H1 (cell line): ENCODE measurements around the gene TEX264. TPM values are rescaled to one million over a fixed set of nuclear protein-coding genes. Genes with fewer than 3 reads are reported as not detected.

Source experiments
- CTCF ChIA-PET: fragments of 300-600 bp; sonication (Branson Sonifier 250); formaldehyde crosslinking; loops from one replicate; lab custom pipeline; 2021; ENCODE audit not compliant: partially characterized antibody; lab: Charles Lee
- POLR2A ChIA-PET: fragments of 300-600 bp; sonication (Branson Sonifier 250); formaldehyde crosslinking; loops from one replicate; lab custom pipeline; 2021; ENCODE audit warnings: inconsistent platforms; ENCODE audit not compliant: partially characterized antibody; lab: Charles Lee
- DNase-seq, 2 experiments: peaks; one replicate each; pipeline versions ENCODE4 v3.0.0 to v3.0.0-alpha.2; 2010 to 2022; ENCODE audit warnings: low spot score in 2 of 2, low read depth in 1 of 2, mixed read lengths in 1 of 2
- FAIRE-seq: peaks from 2 replicates; lab custom pipeline; 2011; peaks lifted over from hg19 to GRCh38; lab: Jason Lieb, UNC
- H2AFZ ChIP-seq: 2 replicates; pipeline ENCODE4 v1.8.1; 2012; ENCODE audit warnings: low read length, inconsistent platforms
- H2AK5ac ChIP-seq: 2 replicates; pipeline ENCODE4 v1.6.1; 2013; ENCODE audit warnings: low read depth, low read length
- H2BK120ac ChIP-seq: replicated peaks from 2 replicates; pipeline ENCODE3; 2013; ENCODE audit warnings: low read depth, low read length, inconsistent platforms
- H2BK12ac ChIP-seq: 2 replicates; pipeline ENCODE4 v1.6.1; 2013; ENCODE audit warnings: low read depth, low read length
- H2BK15ac ChIP-seq: 2 replicates; pipeline ENCODE4 v1.6.1; 2013; ENCODE audit warnings: low read length
- H2BK20ac ChIP-seq: 2 replicates; pipeline ENCODE4 v1.6.1; 2013; ENCODE audit warnings: low read length
- H2BK5ac ChIP-seq: 2 replicates; pipeline ENCODE4 v1.6.1; 2013; ENCODE audit warnings: low read depth, low read length
- H3K14ac ChIP-seq: 2 replicates; pipeline ENCODE4 v1.6.1; 2013; ENCODE audit warnings: inconsistent platforms; ENCODE audit not compliant: insufficient read length
- H3K18ac ChIP-seq: 2 replicates; pipeline ENCODE4 v1.6.1; 2013; ENCODE audit warnings: low read length; ENCODE audit errors: extremely low read depth
- H3K23ac ChIP-seq: 2 replicates; pipeline ENCODE4 v1.6.1; 2013; ENCODE audit warnings: inconsistent platforms; ENCODE audit not compliant: insufficient read length
- H3K23me2 ChIP-seq: 2 replicates; pipeline ENCODE4 v1.6.1; 2013; ENCODE audit warnings: low read depth, low read length
- H3K27ac ChIP-seq: 2 replicates; pipeline ENCODE4 v1.6.1; 2011; ENCODE audit warnings: low read depth, low read length, inconsistent platforms
- H3K27me3 ChIP-seq, 4 experiments: replicated peaks in 1 of 4; 1 replicate in 1 of 4; 2 replicates in 3 of 4; pipeline versions ENCODE4 v1.6.1 to v1.8.1; 2011 to 2013; ENCODE audit warnings: low read length in 3 of 4, mild to moderate bottlenecking in 3 of 4, inconsistent platforms in 2 of 4, mixed read lengths in 2 of 4, moderate library complexity in 1 of 4; ENCODE audit not compliant: control insufficient read depth in 3 of 4, insufficient read depth in 3 of 4; ENCODE audit errors: extremely low read depth in 1 of 4
- H3K36me3 ChIP-seq, 4 experiments: 2 replicates each; pipeline versions ENCODE4 v1.6.1 to v1.8.1; 2011 to 2013; ENCODE audit warnings: mild to moderate bottlenecking in 4 of 4, low read length in 3 of 4, moderate library complexity in 2 of 4, control low read depth in 1 of 4, inconsistent platforms in 1 of 4; ENCODE audit not compliant: insufficient read depth in 4 of 4, control insufficient read depth in 2 of 4
- H3K4ac ChIP-seq: replicated peaks from 2 replicates; pipeline ENCODE3; 2013; ENCODE audit warnings: low read length, low read depth, mixed read lengths, inconsistent platforms; ENCODE audit not compliant: insufficient read length
- H3K4me1 ChIP-seq, 4 experiments: replicated peaks in 1 of 4; 1 replicate in 1 of 4; 2 replicates in 3 of 4; pipeline versions ENCODE4 v1.6.1 to v1.8.1; 2011 to 2013; ENCODE audit warnings: low read length in 3 of 4, inconsistent platforms in 2 of 4, mixed read lengths in 1 of 4; ENCODE audit not compliant: insufficient read depth in 4 of 4, control insufficient read depth in 3 of 4
- H3K4me2 ChIP-seq, 2 experiments: 2 replicates each; pipeline versions ENCODE4 v1.6.1 to v1.8.1; 2011 to 2013; ENCODE audit warnings: low read depth in 2 of 2, low read length in 2 of 2, control low read depth in 1 of 2, inconsistent platforms in 1 of 2, mild to moderate bottlenecking in 1 of 2; ENCODE audit not compliant: insufficient read depth in 1 of 2
- H3K4me3 ChIP-seq, 4 experiments: fragments of 200-600, 300-600 bp in 1 of 4; sonication (generic), shearing (Covaris generic), sonication (Bioruptor Twin) in 1 of 4; 2 replicates each; pipeline versions ENCODE4 v1.5.1 to v1.8.1; 2011 to 2016; ENCODE audit warnings: low read length in 4 of 4, low read depth in 3 of 4, control low read depth in 2 of 4, inconsistent platforms in 2 of 4, mild to moderate bottlenecking in 2 of 4, mixed read lengths in 1 of 4, moderate library complexity in 1 of 4; ENCODE audit not compliant: insufficient read depth in 2 of 4; ENCODE audit errors: extremely low read depth in 1 of 4
- H3K56ac ChIP-seq: replicated peaks from 2 replicates; pipeline ENCODE3; 2013; ENCODE audit warnings: low read depth, mild to moderate bottlenecking, mixed read lengths, low read length, inconsistent platforms; ENCODE audit not compliant: insufficient read length
- H3K79me1 ChIP-seq: 2 replicates; pipeline ENCODE4 v1.6.1; 2013; ENCODE audit warnings: low read depth, low read length, control low read depth
- H3K79me2 ChIP-seq, 2 experiments: 2 replicates each; pipeline versions ENCODE4 v1.6.1 to v1.8.1; 2012 to 2013; ENCODE audit warnings: low read length in 2 of 2, mild to moderate bottlenecking in 2 of 2, inconsistent platforms in 1 of 2; ENCODE audit not compliant: insufficient read depth in 2 of 2, control insufficient read depth in 1 of 2
- H3K9ac ChIP-seq, 4 experiments: replicated peaks in 1 of 4; 1 replicate in 1 of 4; 2 replicates in 3 of 4; pipeline versions ENCODE4 v1.6.1 to v1.8.1; 2011 to 2013; ENCODE audit warnings: low read depth in 3 of 4, low read length in 3 of 4, control low read depth in 2 of 4, mild to moderate bottlenecking in 2 of 4, moderate library complexity in 2 of 4, inconsistent platforms in 1 of 4; ENCODE audit errors: extremely low read depth in 1 of 4
- H3K9me3 ChIP-seq, 2 experiments: 2 replicates each; pipeline versions ENCODE4 v1.6.1 to v1.8.1; 2012 to 2013; ENCODE audit warnings: mild to moderate bottlenecking in 2 of 2, moderate library complexity in 2 of 2, control low read depth in 1 of 2, inconsistent platforms in 1 of 2, low read depth in 1 of 2, low read length in 1 of 2, mixed read lengths in 1 of 2; ENCODE audit not compliant: insufficient read depth in 2 of 2
- H4K20me1 ChIP-seq, 2 experiments: replicated peaks in 1 of 2; 2 replicates each; pipeline versions ENCODE3 to v1.8.1; 2011 to 2013; ENCODE audit warnings: inconsistent platforms in 2 of 2, low read length in 2 of 2, mild to moderate bottlenecking in 1 of 2; ENCODE audit not compliant: insufficient read depth in 2 of 2, control insufficient read depth in 1 of 2
- H4K5ac ChIP-seq: 2 replicates; pipeline ENCODE4 v1.6.1; 2013; ENCODE audit warnings: low read length, low read depth, mixed read lengths, inconsistent platforms; ENCODE audit not compliant: insufficient read length
- H4K8ac ChIP-seq: 2 replicates; pipeline ENCODE4 v1.8.0; 2013; ENCODE audit warnings: mild to moderate bottlenecking, moderate library complexity, low read length, inconsistent platforms; ENCODE audit not compliant: insufficient read depth; ENCODE audit errors: extremely low read depth
- H4K91ac ChIP-seq: replicated peaks from 2 replicates; pipeline ENCODE3; 2013; ENCODE audit warnings: low read length, mixed read lengths, inconsistent platforms; ENCODE audit not compliant: insufficient read length
- BACH1 ChIP-seq: IDR thresholded peaks from 2 replicates; pipeline ENCODE4 v1.6.1; 2012; ENCODE audit warnings: low read length, improper control_type of control experiment
- CBX5 ChIP-seq: fragments of 300-800, 300-1000 bp; sonication (generic); IDR thresholded peaks from 2 replicates; pipeline ENCODE4 v1.7.1; 2016; ENCODE audit warnings: antibody characterized with exemption, low read length, low read depth
- CHD1 ChIP-seq: IDR thresholded peaks from 2 replicates; pipeline ENCODE4 v1.6.1; 2012; ENCODE audit warnings: low read depth, low read length, improper control_type of control experiment
- EGR1 ChIP-seq: IDR thresholded peaks from 2 replicates; pipeline ENCODE4 v1.6.1; 2011; ENCODE audit warnings: low read depth, low read length, borderline replicate concordance
- NRF1 ChIP-seq: IDR thresholded peaks from 2 replicates; pipeline ENCODE4 v1.6.1; 2011; ENCODE audit warnings: mild to moderate bottlenecking, low read depth, low read length, improper control_type of control experiment
- PHF8 ChIP-seq: fragments of 200-600 bp; sonication (generic); conservative IDR thresholded peaks from 2 replicates; pipeline ENCODE4 v1.7.1; 2012; ENCODE audit warnings: low read depth, mild to moderate bottlenecking, inconsistent platforms, low read length, moderate library complexity
- RFX5 ChIP-seq: IDR thresholded peaks from 2 replicates; pipeline ENCODE4 v1.6.1; 2011; ENCODE audit warnings: low read depth, low read length, improper control_type of control experiment, borderline replicate concordance
- SP1 ChIP-seq: IDR thresholded peaks from 2 replicates; pipeline ENCODE4 v1.6.1; 2011; ENCODE audit warnings: low read depth, low read length
- TAF7 ChIP-seq: optimal IDR thresholded peaks from 2 replicates; pipeline ENCODE3; 2011; ENCODE audit warnings: low read depth, mild to moderate bottlenecking, inconsistent platforms, low read length, moderate library complexity, borderline replicate concordance
- USF2 ChIP-seq: IDR thresholded peaks from 2 replicates; pipeline ENCODE4 v1.6.1; 2011; ENCODE audit warnings: low read length, improper control_type of control experiment
- WGBS, 2 experiments: shearing (Covaris generic) in 1 of 2; methylation state at CpG; one replicate each; pipeline versions ENCODE4 v1.1.6 to v1.1.7; 2013 to 2015; ENCODE audit warnings: low lambda C conversion rate in 2 of 2, mixed read lengths in 2 of 2, inconsistent platforms in 1 of 2, low coverage in 1 of 2, missing lambda C conversion rate in 1 of 2; ENCODE audit not compliant: insufficient replicate concordance in 2 of 2, insufficient coverage in 1 of 2, insufficient read length in 1 of 2; ENCODE audit errors: extremely low coverage in 1 of 2, missing lambda C conversion rate in 1 of 2; 5-methylcytosine and 5-hydroxymethylcytosine counted together
- polyA plus RNA-seq, 7 experiments: library from polyadenylated mRNA; depleted of rRNA in 3 of 7; stranded (reverse) in 5 of 7; unstranded in 2 of 7; fragments of >200 nt in 5 of 7; fragments of 200-250 nt in 2 of 7; gene quantifications; 1 replicate in 5 of 7; 2 replicates in 1 of 7; 4 replicates in 1 of 7; pipeline versions ENCODE4 v1.2.1 to v1.2.3, GENCODE V29; 2011 to 2013; ENCODE audit warnings: missing spikeins in 2 of 7, mixed read lengths in 2 of 7
- total RNA-seq: library from RNA; stranded (reverse); fragmentation: NEBNext Ultra II Directional; extraction: Animal tissue kit (Norgen Biotek cat#: 25700); gene quantifications from 2 replicates; pipeline ENCODE4 v1.2.1, GENCODE V29; 2021

Gene TEX264
- total and polyA plus RNA-seq, 2 of the 8 experiments (the other 6 are each of a cell fraction or from before 2014, with no cell fraction given), result 11.2 to 35.6 TPM

DNA sequence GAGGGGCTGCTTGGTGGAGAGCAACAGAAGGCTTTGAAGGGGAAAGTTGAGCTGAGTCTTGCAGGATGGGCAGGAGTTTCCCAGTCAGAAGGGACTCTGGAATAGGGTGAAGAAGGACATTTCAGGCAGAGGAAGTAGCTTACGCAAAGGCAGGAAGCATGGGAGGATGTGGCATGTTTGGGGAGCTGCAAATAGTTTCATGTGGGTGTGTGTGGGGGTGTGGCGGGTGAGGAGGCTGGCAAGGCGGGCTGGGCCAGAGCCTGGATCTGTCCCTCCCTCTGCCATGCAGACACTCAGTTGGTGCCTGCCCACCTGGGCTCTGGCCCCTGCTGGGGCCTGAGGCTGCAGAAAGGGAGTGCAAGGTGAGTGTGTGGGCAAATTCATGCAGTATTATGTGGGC, 10.4 kb downstream of the TEX264 start:
- Histone ChIP-seq H4K8ac (no peak overlapping the region), H3K9ac (no peak overlapping the region), H3K4ac (no peak overlapping the region), H4K5ac (no peak overlapping the region), H3K27ac (no peak overlapping the region), H2BK5ac (0 out of 2 replicates have a peak overlapping the region, but pooled peaks have one; percentile 13), H3K9me3 (no peaks in the 10 kb centered on the region), H4K20me1 (peaks cover 0 to 2% of the 10 kb centered on the region in 2 experiments), H3K4me2 (no peak overlapping the region), H2BK20ac (no peak overlapping the region), H3K14ac (no peak overlapping the region), H3K27me3 (no peaks in the 10 kb centered on the region), H3K4me3 (no peak overlapping the region), H3K79me1 (no peaks in the 10 kb centered on the region; the same call in 1 of the 2 replicates), H2AFZ (no peak overlapping the region), H2BK15ac (no peak overlapping the region), H3K4me1 (peaks cover 0 to 9% (median 3%) of the 10 kb centered on the region in 4 experiments; a peak in 3 of 7 replicates), H3K23ac (no peak overlapping the region), H3K56ac (no peak overlapping the region), H2AK5ac (no peak overlapping the region), H3K79me2 (no peaks in the 10 kb centered on the region), H2BK120ac (no peak overlapping the region), H4K91ac (no peak overlapping the region), H3K36me3 (no peaks in the 10 kb centered on the region), H3K23me2 (no peaks in the 10 kb centered on the region), H3K18ac (no peak overlapping the region), H2BK12ac (no peak overlapping the region)
- WGBS, 2 experiments, result 83% methylated on average over 3 of the region's 3 CpGs; no CpG with 5 or more reads in 1 of the 2 experiments
- ChIA-PET POLR2A (interaction anchor here (0.6 to 2.9 kb wide), 6 partner anchors 11 to 310 kb away, joined by 3 to 37 read pairs (median 5); partner anchors contain the start of genes DCAF1, RBM15B and TEX264), CTCF (interaction anchor here (0.8 to 6.4 kb wide), 37 partner anchors 9 to 1025 kb away, joined by 3 to 123 read pairs (median 5); partner anchors contain the start of genes DCAF1, GRM2, RAD54L2 and TEX264)
- FAIRE-seq, result no peak
- no peak for DNase-seq
- TF ChIP-seq SP1, result no peak
- TF ChIP-seq CHD1, result no peak
- no peak for TF ChIP-seq USF2
- no peak for TF ChIP-seq CBX5
- no peak for TF ChIP-seq RFX5
- no peak for TF ChIP-seq NRF1
- no peak for TF ChIP-seq PHF8
- TF ChIP-seq BACH1, result no peak
- TF ChIP-seq EGR1, result no peak
- TF ChIP-seq TAF7, result no peak
